Caco-2 (cell line): ENCODE measurements around the gene NCKAP5. TPM values are rescaled to one million over a fixed set of nuclear protein-coding genes. Genes with fewer than 3 reads are reported as not detected.

Experiments
- BruUV-seq: library from RNA; stranded (reverse); fragments of 400-500 nt; replicated peaks from 2 replicates; lab custom pipeline; 2021; lab: Mats Ljungman, UMichigan
- CTCF ChIA-PET: fragments of 300-600 bp; sonication (Branson Sonifier 250); formaldehyde crosslinking; loops from one replicate; lab custom pipeline; 2022; ENCODE audit warnings: antibody characterized with exemption; lab: Charles Lee
- POLR2A ChIA-PET: fragments of 300-600 bp; sonication (Branson Sonifier 250); formaldehyde crosslinking; loops from one replicate; lab custom pipeline; 2022; ENCODE audit warnings: antibody characterized with exemption; lab: Charles Lee
- DNase-seq, 2 experiments: peaks; one replicate each; pipeline versions ENCODE4 v3.0.0 to v3.0.0-alpha.2; 2020 to 2022
- H3K27me3 ChIP-seq: replicated peaks from 2 replicates; pipeline ENCODE4 v1.6.0; 2011; ENCODE audit warnings: low read length; ENCODE audit not compliant: control insufficient read depth, insufficient read depth
- H3K36me3 ChIP-seq: 2 replicates; pipeline ENCODE4 v1.5.1; 2011; ENCODE audit warnings: low read length; ENCODE audit not compliant: control insufficient read depth, insufficient read depth
- H3K4me1 ChIP-seq: fragments of 250-450 bp; sonication (Bioruptor Pico); 2 replicates; pipeline ENCODE4 v1.5.1; 2020; ENCODE audit warnings: mild to moderate bottlenecking
- H3K4me3 ChIP-seq: 2 replicates; pipeline ENCODE4 v1.5.1; 2011; ENCODE audit warnings: low read depth, mild to moderate bottlenecking, control low read depth, low read length
- H3K9me3 ChIP-seq: fragments of 250-450 bp; sonication (Bioruptor Pico); 2 replicates; pipeline ENCODE4 v1.5.1; 2020; ENCODE audit warnings: mild to moderate bottlenecking, moderate library complexity
- H3K27ac Mint-ChIP-seq: one replicate; pipeline ENCODE4 v1.8.0; 2022; ENCODE audit warnings: mixed read lengths; ENCODE audit not compliant: unreplicated experiment
- H3K27me3 Mint-ChIP-seq: one replicate; pipeline ENCODE4 v1.8.0; 2022; ENCODE audit warnings: mixed read lengths; ENCODE audit not compliant: insufficient read depth, unreplicated experiment
- H3K36me3 Mint-ChIP-seq: one replicate; pipeline ENCODE4 v1.8.0; 2022; ENCODE audit warnings: mild to moderate bottlenecking, mixed read lengths; ENCODE audit not compliant: insufficient read depth, unreplicated experiment
- H3K4me1 Mint-ChIP-seq: one replicate; pipeline ENCODE4 v1.8.0; 2022; ENCODE audit warnings: low read depth, mixed read lengths; ENCODE audit not compliant: unreplicated experiment
- H3K4me3 Mint-ChIP-seq: one replicate; pipeline ENCODE4 v1.8.0; 2022; ENCODE audit warnings: mild to moderate bottlenecking, moderate library complexity, mixed read lengths; ENCODE audit not compliant: unreplicated experiment
- H3K9me3 Mint-ChIP-seq: one replicate; pipeline ENCODE4 v1.8.0; 2022; ENCODE audit warnings: mixed read lengths; ENCODE audit not compliant: unreplicated experiment
- intact Hi-C: fragments of 100-400 bp; cut with micrococcal nuclease; formaldehyde crosslinking; loops from one replicate; pipeline ENCODE4 v1.10.0; 2022; ENCODE audit not compliant: unreplicated experiment
- total RNA-seq: library from RNA; stranded (reverse); gene quantifications from 2 replicates; pipeline ENCODE4 v1.2.3, GENCODE V29; 2022
- TF ChIP-seq, protein P1 (sequence below), 2 experiments: fragments of 200-600 bp in 1 of 2; IDR thresholded peaks; 1 replicate in 1 of 2; 2 replicates in 1 of 2; pipeline versions ENCODE4 v1.5.1 to v1.8.0; 2011 to 2022; ENCODE audit warnings: antibody characterized with exemption in 1 of 2, control low read depth in 1 of 2, inconsistent platforms in 1 of 2, low read depth in 1 of 2, low read length in 1 of 2, mild to moderate bottlenecking in 1 of 2, moderate library complexity in 1 of 2; ENCODE audit not compliant: insufficient read depth in 1 of 2, severe bottlenecking in 1 of 2, unreplicated experiment in 1 of 2

NCKAP5 gene
- total RNA-seq, 1 experiment from 2014 or later = 3.8 TPM

DNA sequence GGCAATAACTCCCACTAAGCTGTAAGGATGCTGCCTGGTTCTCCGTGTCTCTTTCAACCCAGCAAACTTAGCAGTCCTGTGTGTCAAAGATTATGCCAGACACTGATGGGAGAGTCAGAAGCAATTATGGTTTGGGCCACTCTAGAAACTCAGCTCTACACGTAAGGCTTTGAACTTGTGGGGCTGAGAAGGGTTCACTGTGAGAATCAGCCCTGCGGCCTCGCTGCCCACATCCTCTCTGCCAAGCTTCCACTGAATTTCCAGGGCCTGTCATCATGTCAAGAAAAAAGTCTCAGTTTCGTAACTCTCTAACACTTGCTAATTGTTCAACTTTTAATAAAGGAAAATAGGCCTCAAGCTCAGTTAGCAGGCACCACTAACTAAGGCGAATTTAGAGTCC, 589.4 kb downstream of the NCKAP5 start:
- Mint-ChIP-seq H3K27me3 (peaks cover 2% of the 10 kb centered on the region), H3K4me3 (no peak overlapping the region), H3K9me3 (no peaks in the 10 kb centered on the region), H3K4me1 (no peaks in the 10 kb centered on the region), H3K27ac (no peak overlapping the region), H3K36me3 (no peaks in the 10 kb centered on the region)
- TF ChIP-seq, protein P1, sequence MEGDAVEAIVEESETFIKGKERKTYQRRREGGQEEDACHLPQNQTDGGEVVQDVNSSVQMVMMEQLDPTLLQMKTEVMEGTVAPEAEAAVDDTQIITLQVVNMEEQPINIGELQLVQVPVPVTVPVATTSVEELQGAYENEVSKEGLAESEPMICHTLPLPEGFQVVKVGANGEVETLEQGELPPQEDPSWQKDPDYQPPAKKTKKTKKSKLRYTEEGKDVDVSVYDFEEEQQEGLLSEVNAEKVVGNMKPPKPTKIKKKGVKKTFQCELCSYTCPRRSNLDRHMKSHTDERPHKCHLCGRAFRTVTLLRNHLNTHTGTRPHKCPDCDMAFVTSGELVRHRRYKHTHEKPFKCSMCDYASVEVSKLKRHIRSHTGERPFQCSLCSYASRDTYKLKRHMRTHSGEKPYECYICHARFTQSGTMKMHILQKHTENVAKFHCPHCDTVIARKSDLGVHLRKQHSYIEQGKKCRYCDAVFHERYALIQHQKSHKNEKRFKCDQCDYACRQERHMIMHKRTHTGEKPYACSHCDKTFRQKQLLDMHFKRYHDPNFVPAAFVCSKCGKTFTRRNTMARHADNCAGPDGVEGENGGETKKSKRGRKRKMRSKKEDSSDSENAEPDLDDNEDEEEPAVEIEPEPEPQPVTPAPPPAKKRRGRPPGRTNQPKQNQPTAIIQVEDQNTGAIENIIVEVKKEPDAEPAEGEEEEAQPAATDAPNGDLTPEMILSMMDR (IDR thresholded peaks at IDR 0.05; ENCODE audit: insufficient read depth in 1 of 2, low read depth in 1 of 2, low read length in 1 of 2, severe bottlenecking in 1 of 2, unreplicated experiment in 1 of 2) = no peak
- intact Hi-C loops = no loop called here
- no peaks in the 10 kb centered on the region for H3K4me1 ChIP-seq
- no peak overlapping the region for H3K4me3 ChIP-seq
- no peaks in the 10 kb centered on the region for H3K27me3 ChIP-seq
- ChIA-PET POLR2A (no interaction called here), CTCF (no interaction called here)
- no TSS peak for BruUV-seq
- H3K36me3 ChIP-seq = no peaks in the 10 kb centered on the region
- no peaks in the 10 kb centered on the region for H3K9me3 ChIP-seq
- no peak for DNase-seq

DNA sequence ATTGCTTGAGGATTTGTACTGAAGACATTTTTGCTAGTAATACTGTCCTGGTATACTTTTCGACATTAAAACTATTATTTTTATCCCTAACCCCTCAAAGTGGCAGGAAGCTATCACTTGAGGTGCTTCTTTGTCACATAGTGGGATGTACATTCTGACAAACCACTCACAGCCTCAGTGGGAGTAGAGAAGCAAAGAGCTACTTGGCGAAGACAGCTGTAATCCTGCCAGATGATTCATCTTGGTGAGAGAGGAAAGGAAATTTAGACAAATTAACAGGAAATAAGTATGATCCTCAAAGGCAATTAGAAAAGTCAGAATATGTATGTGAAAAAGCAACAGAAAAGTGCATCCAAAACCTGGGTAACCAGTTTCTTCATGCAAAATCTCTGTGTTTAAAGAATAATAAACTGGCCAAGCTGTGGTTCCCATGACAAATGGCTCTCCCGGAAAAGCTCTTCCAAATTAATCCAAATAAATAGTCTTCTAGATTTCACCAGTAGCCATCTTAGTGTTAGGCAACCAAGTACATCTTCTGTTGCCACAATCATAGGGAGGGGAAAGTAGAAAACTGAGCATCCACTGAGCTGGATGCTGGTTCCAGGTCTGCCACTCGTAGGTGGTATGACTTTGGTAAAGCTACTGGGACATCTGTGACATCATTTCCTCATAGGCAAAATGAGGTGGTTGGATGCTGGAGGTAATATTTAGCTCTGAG, 590.3 kb downstream of the NCKAP5 start:
- Mint-ChIP-seq H3K9me3 (no peaks in the 10 kb centered on the region), H3K27ac (no peak overlapping the region), H3K4me1 (no peaks in the 10 kb centered on the region), H3K27me3 (peaks cover 2% of the 10 kb centered on the region), H3K36me3 (no peaks in the 10 kb centered on the region), H3K4me3 (no peak overlapping the region)
- no peaks in the 10 kb centered on the region for H3K36me3 ChIP-seq
- H3K4me1 ChIP-seq = no peaks in the 10 kb centered on the region
- DNase-seq = no peak
- H3K27me3 ChIP-seq = no peaks in the 10 kb centered on the region
- ChIA-PET POLR2A (no interaction called here), CTCF (no interaction called here)
- BruUV-seq = no TSS peak
- TF ChIP-seq, protein P1 (IDR thresholded peaks at IDR 0.05; ENCODE audit: insufficient read depth in 1 of 2, low read depth in 1 of 2, low read length in 1 of 2, severe bottlenecking in 1 of 2, unreplicated experiment in 1 of 2) = no peak
- intact Hi-C loops = no loop called here
- no peaks in the 10 kb centered on the region for H3K9me3 ChIP-seq
- H3K4me3 ChIP-seq = no peak overlapping the region

DNA sequence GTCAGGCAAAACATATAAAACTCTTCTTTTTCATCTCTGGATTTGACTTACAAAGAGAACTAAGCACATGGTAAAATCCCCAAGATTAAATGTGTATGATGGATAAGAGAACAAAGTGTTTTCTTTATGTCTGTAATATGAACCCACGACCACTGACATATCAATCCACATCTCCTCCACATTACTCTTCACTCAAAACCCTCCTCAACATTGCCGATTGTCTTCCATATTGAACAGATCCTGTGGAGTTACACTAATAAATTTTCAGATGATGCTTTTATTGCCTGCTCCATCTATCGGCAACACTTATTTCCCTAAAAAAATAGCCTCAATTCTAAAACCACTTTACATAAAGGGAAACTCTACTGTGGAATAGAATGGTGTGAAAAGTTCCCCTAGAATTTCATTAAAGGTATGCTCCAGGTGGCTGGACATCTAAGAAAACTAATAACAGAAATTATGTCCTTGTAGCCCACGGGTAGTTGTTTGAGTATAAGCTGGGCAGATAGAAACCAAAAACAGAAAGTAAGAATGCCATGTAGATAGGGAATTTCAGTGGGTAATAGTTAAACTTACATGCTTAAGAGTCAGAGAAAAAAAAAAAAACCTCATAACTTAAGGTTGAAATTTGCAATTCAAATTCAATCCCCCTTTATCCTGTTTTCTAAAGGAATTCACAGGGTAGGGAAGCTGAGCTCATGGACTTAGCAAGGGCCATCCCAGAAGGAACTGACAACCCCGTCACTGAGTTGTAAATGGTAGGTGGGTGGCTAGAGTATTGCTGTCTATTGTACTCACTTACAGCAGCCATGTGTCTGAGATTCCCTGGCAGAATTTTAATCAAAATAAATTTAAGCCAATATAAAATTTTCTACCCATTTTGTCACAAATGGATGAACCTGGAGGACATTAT, 592.8 kb downstream of the NCKAP5 start:
- Mint-ChIP-seq H3K4me3 (no peak overlapping the region), H3K36me3 (no peaks in the 10 kb centered on the region), H3K27me3 (peaks cover 2% of the 10 kb centered on the region), H3K4me1 (no peaks in the 10 kb centered on the region), H3K9me3 (no peaks in the 10 kb centered on the region), H3K27ac (no peak overlapping the region)
- Histone ChIP-seq H3K36me3 (no peaks in the 10 kb centered on the region), H3K9me3 (no peaks in the 10 kb centered on the region), H3K4me1 (no peaks in the 10 kb centered on the region), H3K27me3 (no peaks in the 10 kb centered on the region), H3K4me3 (no peak overlapping the region)
- intact Hi-C loops = no loop called here
- CTCF ChIA-PET = no interaction called here
- POLR2A ChIA-PET = no interaction called here
- TF ChIP-seq, protein P1 (IDR thresholded peaks at IDR 0.05; ENCODE audit: insufficient read depth in 1 of 2, low read depth in 1 of 2, low read length in 1 of 2, severe bottlenecking in 1 of 2, unreplicated experiment in 1 of 2) = no peak
- no peak for DNase-seq
- BruUV-seq = no TSS peak
